Endothelial cell of umbilical vein (primary cell): ENCODE data around the gene TBP. TPM values are rescaled to one million over a fixed set of nuclear protein-coding genes. Genes with fewer than 3 reads are reported as not detected.

Experiments used
- BruUV-seq: library from RNA; stranded (reverse); fragments of 400-500 nt; replicated peaks from 2 replicates; lab custom pipeline; 2021; lab: Mats Ljungman, UMichigan
- CTCF ChIA-PET: fragments of 300-600, 350-600 bp; sonication (Branson Sonifier 250); formaldehyde crosslinking; loops from one replicate; lab custom pipeline; 2021; ENCODE audit warnings: antibody characterized with exemption, inconsistent platforms; lab: Charles Lee
- POLR2A ChIA-PET: fragments of 300-600, 350-600 bp; sonication (Branson Sonifier 250); formaldehyde crosslinking; loops from one replicate; lab custom pipeline; 2021; ENCODE audit warnings: antibody characterized with exemption, inconsistent platforms; lab: Charles Lee
- DNase-seq: peaks from one replicate; pipeline ENCODE4 v3.0.0-alpha.2; 2011; ENCODE audit warnings: low read depth, low spot score
- FAIRE-seq: peaks from 2 replicates; lab custom pipeline; 2011; peaks lifted over from hg19 to GRCh38; lab: Jason Lieb, UNC
- H2AFZ ChIP-seq: 2 replicates; pipeline ENCODE4 v1.6.0; 2012; ENCODE audit warnings: low read depth, low read length, control low read depth, inconsistent platforms
- H3K27ac ChIP-seq: 2 replicates; pipeline ENCODE4 v1.5.1; 2011; ENCODE audit warnings: low read depth, mild to moderate bottlenecking, control low read depth, low read length, moderate library complexity; ENCODE audit not compliant: insufficient read depth
- H3K27me3 ChIP-seq, 2 experiments: 2 replicates each; pipeline versions ENCODE4 v1.6.0 to v1.6.1; 2011; ENCODE audit warnings: low read length in 2 of 2, mixed read lengths in 1 of 2; ENCODE audit not compliant: control insufficient read depth in 2 of 2, insufficient read depth in 2 of 2
- H3K36me3 ChIP-seq, 2 experiments: 2 replicates in 1 of 2; 3 replicates in 1 of 2; pipeline ENCODE4 v1.5.1; 2011; ENCODE audit warnings: low read length in 2 of 2, mild to moderate bottlenecking in 1 of 2, moderate library complexity in 1 of 2; ENCODE audit not compliant: control insufficient read depth in 2 of 2, insufficient read depth in 2 of 2; ENCODE audit errors: extremely low read depth in 1 of 2
- H3K4me1 ChIP-seq: 3 replicates; pipeline ENCODE4 v1.5.1; 2011; ENCODE audit warnings: mild to moderate bottlenecking, low read length; ENCODE audit not compliant: control insufficient read depth, insufficient read depth; ENCODE audit errors: extremely low read depth
- H3K4me2 ChIP-seq: 2 replicates; pipeline ENCODE4 v1.6.1; 2011; ENCODE audit warnings: low read length, control low read depth, mixed read lengths; ENCODE audit not compliant: insufficient read depth
- H3K4me3 ChIP-seq, 3 experiments: fragments of 200-600 bp in 1 of 3; sonication (generic), shearing (Covaris generic) in 1 of 3; replicated peaks in 1 of 3; 2 replicates each; pipeline ENCODE4 v1.5.1; 2011 to 2016; ENCODE audit warnings: control low read depth in 3 of 3, low read length in 3 of 3, mild to moderate bottlenecking in 2 of 3, inconsistent platforms in 1 of 3, low read depth in 1 of 3, moderate library complexity in 1 of 3; ENCODE audit not compliant: insufficient read depth in 1 of 3
- H3K79me2 ChIP-seq: 2 replicates; pipeline ENCODE4 v1.6.0; 2012; ENCODE audit warnings: low read length, inconsistent platforms; ENCODE audit not compliant: control insufficient read depth, insufficient read depth
- H3K9ac ChIP-seq: replicated peaks from 2 replicates; pipeline ENCODE3; 2011; ENCODE audit warnings: low read length, control low read depth; ENCODE audit not compliant: insufficient read depth; ENCODE audit errors: extremely low read depth
- H3K9me1 ChIP-seq: replicated peaks from 3 replicates; pipeline ENCODE4 v1.6.0; 2011; ENCODE audit warnings: mild to moderate bottlenecking, low read length; ENCODE audit not compliant: control insufficient read depth, insufficient read depth; ENCODE audit errors: extremely low read depth
- H3K9me3 ChIP-seq: replicated peaks from 2 replicates; pipeline ENCODE4 v1.5.1; 2012; ENCODE audit warnings: low read length, inconsistent platforms; ENCODE audit not compliant: control insufficient read depth, insufficient read depth
- H4K20me1 ChIP-seq: replicated peaks from 2 replicates; pipeline ENCODE3; 2011; ENCODE audit warnings: mild to moderate bottlenecking, low read length; ENCODE audit not compliant: control insufficient read depth, insufficient read depth; ENCODE audit errors: extremely low read depth
- CTCF ChIP-seq, 2 donors: IDR thresholded peaks; 1 replicate in 1 of 2; 2 replicates in 1 of 2; pipeline ENCODE4 v1.5.1; 2011; ENCODE audit warnings: low read length in 2 of 2, mild to moderate bottlenecking in 2 of 2, moderate library complexity in 2 of 2, control low read depth in 1 of 2, inconsistent platforms in 1 of 2, low read depth in 1 of 2; ENCODE audit not compliant: insufficient read depth in 1 of 2; ENCODE audit errors: extremely low read depth in 1 of 2
- EZH2 ChIP-seq: IDR thresholded peaks from 2 replicates; pipeline ENCODE4 v1.6.1; 2012; ENCODE audit warnings: borderline replicate concordance, low read depth, mild to moderate bottlenecking, moderate library complexity, low read length, inconsistent platforms; ENCODE audit not compliant: severe bottlenecking
- FOS ChIP-seq: IDR thresholded peaks from 2 replicates; pipeline ENCODE4 v1.6.1; 2011; ENCODE audit warnings: mild to moderate bottlenecking, low read length, moderate library complexity, borderline replicate concordance; ENCODE audit not compliant: insufficient read depth
- GATA2 ChIP-seq: IDR thresholded peaks from 2 replicates; pipeline ENCODE4 v1.7.0; 2011; ENCODE audit warnings: low read depth, mild to moderate bottlenecking, moderate library complexity, mixed read lengths, low read length; ENCODE audit not compliant: insufficient read length, insufficient read depth
- JUN ChIP-seq: IDR thresholded peaks from 2 replicates; pipeline ENCODE4 v1.6.1; 2011; ENCODE audit warnings: borderline replicate concordance, low read depth; ENCODE audit not compliant: insufficient read length, insufficient read depth
- MAX ChIP-seq: IDR thresholded peaks from 2 replicates; pipeline ENCODE4 v1.6.1; 2011; ENCODE audit not compliant: insufficient read depth, insufficient read length
- MYC ChIP-seq: IDR thresholded peaks from one replicate; pipeline ENCODE4 v1.6.1; 2011; ENCODE audit warnings: mild to moderate bottlenecking, low read depth, low read length
- POLR2A ChIP-seq: IDR thresholded peaks from 2 replicates; pipeline ENCODE4 v1.6.1; 2012; ENCODE audit warnings: low read depth, mild to moderate bottlenecking, control low read depth, low read length
- POLR2AphosphoS5 ChIP-seq: IDR thresholded peaks from 2 replicates; pipeline ENCODE4 v1.6.1; 2012; ENCODE audit warnings: low read depth, mild to moderate bottlenecking, control low read depth, low read length, moderate library complexity; ENCODE audit not compliant: insufficient read depth
- dilution Hi-C: fragments of 300-500 bp; cut with MboI; formaldehyde crosslinking; loops from one replicate; pipeline ENCODE4 v1.15.0; 2019; ENCODE audit warnings: low sequenced_read_pairs; ENCODE audit not compliant: extremely low pct_ligation_motif_present
- intact Hi-C: fragments of 100-400 bp; cut with micrococcal nuclease; formaldehyde crosslinking; loops from one replicate; pipeline ENCODE4 v1.10.0; 2022
- polyA plus RNA-seq, 4 experiments: library from polyadenylated mRNA; depleted of rRNA in 3 of 4; stranded (reverse) in 3 of 4; unstranded in 1 of 4; fragments of >200 nt; gene quantifications; 2 replicates each; pipeline versions ENCODE4 v1.2.1 to v1.2.3, GENCODE V29; 2011 to 2012; ENCODE audit warnings: missing spikeins in 1 of 4
- total RNA-seq: library from RNA; stranded (reverse); gene quantifications from 2 replicates; pipeline ENCODE4 v1.2.3, GENCODE V29; 2021

TBP gene
- total and polyA plus RNA-seq, 2 donors (not counting 3 experiments of a cell fraction or from before 2014, with no cell fraction given): 17.5 to 17.7 TPM

GRCh38 chr6:170537329-170537728 is 16.8 kb upstream of the TBP start:
- ChIA-PET POLR2A (no interaction called here), CTCF (no interaction called here)
- Histone ChIP-seq H3K27ac (no peak overlapping the region), H3K4me2 (no peak overlapping the region), H3K4me3 (no peak overlapping the region), H3K4me1 (no peaks in the 10 kb centered on the region), H3K9me1 (no peaks in the 10 kb centered on the region), H3K79me2 (peaks cover 17% of the 10 kb centered on the region), H3K36me3 (peaks cover 40 to 45% of the 10 kb centered on the region in 2 experiments), H3K9me3 (no peaks in the 10 kb centered on the region), H4K20me1 (no peaks in the 10 kb centered on the region), H3K9ac (no peak overlapping the region), H3K27me3 (no peaks in the 10 kb centered on the region), H2AFZ (no peak overlapping the region)
- no peak for DNase-seq
- TF ChIP-seq POLR2A: no peak
- TF ChIP-seq POLR2AphosphoS5: no peak
- TF ChIP-seq MYC: no peak
- no peak for TF ChIP-seq FOS
- FAIRE-seq: no peak
- dilution Hi-C loops (no loop called here), intact Hi-C loops (no loop called here)
- BruUV-seq: no TSS peak

- TF ChIP-seq FOS (no peak), POLR2A (no peak), CTCF (IDR thresholded peaks at IDR 0.05; ENCODE audit: extremely low read depth in 1 of 2, insufficient read depth in 1 of 2, low read depth in 1 of 2, low read length in 2 of 2) (no peak), JUN (no peak), GATA2 (no peak), MYC (no peak), POLR2AphosphoS5 (no peak), MAX (no peak), EZH2 (no peak)
- DNase-seq (no peak), FAIRE-seq (no peak)
- POLR2A ChIA-PET: no interaction called here
- intact Hi-C loops (no loop called here), dilution Hi-C loops (no loop called here)
- no peaks in the 10 kb centered on the region for H3K9me1 ChIP-seq
- H3K9ac ChIP-seq: no peak overlapping the region
- H3K79me2 ChIP-seq: peaks cover 39% of the 10 kb centered on the region
- H3K9me3 ChIP-seq: no peaks in the 10 kb centered on the region
- H2AFZ ChIP-seq: no peak overlapping the region
- BruUV-seq: no TSS peak
- H3K4me2 ChIP-seq: no peak overlapping the region
- H3K4me1 ChIP-seq: no peaks in the 10 kb centered on the region
- no peaks in the 10 kb centered on the region for H4K20me1 ChIP-seq
- CTCF ChIA-PET: interaction anchor here (1.2 kb wide), 1 partner anchor 25 kb away, joined by 3 read pairs; no protein-coding TSS in a partner anchor
- H3K27me3 ChIP-seq: no peaks in the 10 kb centered on the region
- H3K27ac ChIP-seq: no peak overlapping the region
- no peak overlapping the region for H3K4me3 ChIP-seq
- H3K36me3 ChIP-seq: peaks cover 29 to 45% of the 10 kb centered on the region in 2 experiments
These were observed 12.0 kb upstream of the TBP start for GRCh38 chr6:170542031-170542719.
